Caco-2 (cell line): Measurements from ENCODE around the gene ADGRG1. TPM values are rescaled to one million over a fixed set of nuclear protein-coding genes. Genes with fewer than 3 reads are reported as not detected.

ENCODE experiments used
- BruUV-seq: library from RNA; stranded (reverse); fragments of 400-500 nt; replicated peaks from 2 replicates; lab custom pipeline; 2021; lab: Mats Ljungman, UMichigan
- CTCF ChIA-PET: fragments of 300-600 bp; sonication (Branson Sonifier 250); formaldehyde crosslinking; loops from one replicate; lab custom pipeline; 2022; ENCODE audit warnings: antibody characterized with exemption; lab: Charles Lee
- POLR2A ChIA-PET: fragments of 300-600 bp; sonication (Branson Sonifier 250); formaldehyde crosslinking; loops from one replicate; lab custom pipeline; 2022; ENCODE audit warnings: antibody characterized with exemption; lab: Charles Lee
- DNase-seq, 2 experiments: peaks; one replicate each; pipeline versions ENCODE4 v3.0.0 to v3.0.0-alpha.2; 2020 to 2022
- H3K27me3 ChIP-seq: replicated peaks from 2 replicates; pipeline ENCODE4 v1.6.0; 2011; ENCODE audit warnings: low read length; ENCODE audit not compliant: control insufficient read depth, insufficient read depth
- H3K36me3 ChIP-seq: 2 replicates; pipeline ENCODE4 v1.5.1; 2011; ENCODE audit warnings: low read length; ENCODE audit not compliant: control insufficient read depth, insufficient read depth
- H3K4me1 ChIP-seq: fragments of 250-450 bp; sonication (Bioruptor Pico); 2 replicates; pipeline ENCODE4 v1.5.1; 2020; ENCODE audit warnings: mild to moderate bottlenecking
- H3K4me3 ChIP-seq: 2 replicates; pipeline ENCODE4 v1.5.1; 2011; ENCODE audit warnings: low read depth, mild to moderate bottlenecking, control low read depth, low read length
- H3K9me3 ChIP-seq: fragments of 250-450 bp; sonication (Bioruptor Pico); 2 replicates; pipeline ENCODE4 v1.5.1; 2020; ENCODE audit warnings: mild to moderate bottlenecking, moderate library complexity
- H3K27ac Mint-ChIP-seq: one replicate; pipeline ENCODE4 v1.8.0; 2022; ENCODE audit warnings: mixed read lengths; ENCODE audit not compliant: unreplicated experiment
- H3K27me3 Mint-ChIP-seq: one replicate; pipeline ENCODE4 v1.8.0; 2022; ENCODE audit warnings: mixed read lengths; ENCODE audit not compliant: insufficient read depth, unreplicated experiment
- H3K36me3 Mint-ChIP-seq: one replicate; pipeline ENCODE4 v1.8.0; 2022; ENCODE audit warnings: mild to moderate bottlenecking, mixed read lengths; ENCODE audit not compliant: insufficient read depth, unreplicated experiment
- H3K4me1 Mint-ChIP-seq: one replicate; pipeline ENCODE4 v1.8.0; 2022; ENCODE audit warnings: low read depth, mixed read lengths; ENCODE audit not compliant: unreplicated experiment
- H3K4me3 Mint-ChIP-seq: one replicate; pipeline ENCODE4 v1.8.0; 2022; ENCODE audit warnings: mild to moderate bottlenecking, moderate library complexity, mixed read lengths; ENCODE audit not compliant: unreplicated experiment
- H3K9me3 Mint-ChIP-seq: one replicate; pipeline ENCODE4 v1.8.0; 2022; ENCODE audit warnings: mixed read lengths; ENCODE audit not compliant: unreplicated experiment
- intact Hi-C: fragments of 100-400 bp; cut with micrococcal nuclease; formaldehyde crosslinking; loops from one replicate; pipeline ENCODE4 v1.10.0; 2022; ENCODE audit not compliant: unreplicated experiment
- total RNA-seq: library from RNA; stranded (reverse); gene quantifications from 2 replicates; pipeline ENCODE4 v1.2.3, GENCODE V29; 2022
- TF ChIP-seq, protein P1 (sequence below), 2 experiments: fragments of 200-600 bp in 1 of 2; IDR thresholded peaks; 1 replicate in 1 of 2; 2 replicates in 1 of 2; pipeline versions ENCODE4 v1.5.1 to v1.8.0; 2011 to 2022; ENCODE audit warnings: antibody characterized with exemption in 1 of 2, control low read depth in 1 of 2, inconsistent platforms in 1 of 2, low read depth in 1 of 2, low read length in 1 of 2, mild to moderate bottlenecking in 1 of 2, moderate library complexity in 1 of 2; ENCODE audit not compliant: insufficient read depth in 1 of 2, severe bottlenecking in 1 of 2, unreplicated experiment in 1 of 2

ADGRG1 gene
- total RNA-seq, 1 experiment from 2014 or later = 195 TPM

DNA sequence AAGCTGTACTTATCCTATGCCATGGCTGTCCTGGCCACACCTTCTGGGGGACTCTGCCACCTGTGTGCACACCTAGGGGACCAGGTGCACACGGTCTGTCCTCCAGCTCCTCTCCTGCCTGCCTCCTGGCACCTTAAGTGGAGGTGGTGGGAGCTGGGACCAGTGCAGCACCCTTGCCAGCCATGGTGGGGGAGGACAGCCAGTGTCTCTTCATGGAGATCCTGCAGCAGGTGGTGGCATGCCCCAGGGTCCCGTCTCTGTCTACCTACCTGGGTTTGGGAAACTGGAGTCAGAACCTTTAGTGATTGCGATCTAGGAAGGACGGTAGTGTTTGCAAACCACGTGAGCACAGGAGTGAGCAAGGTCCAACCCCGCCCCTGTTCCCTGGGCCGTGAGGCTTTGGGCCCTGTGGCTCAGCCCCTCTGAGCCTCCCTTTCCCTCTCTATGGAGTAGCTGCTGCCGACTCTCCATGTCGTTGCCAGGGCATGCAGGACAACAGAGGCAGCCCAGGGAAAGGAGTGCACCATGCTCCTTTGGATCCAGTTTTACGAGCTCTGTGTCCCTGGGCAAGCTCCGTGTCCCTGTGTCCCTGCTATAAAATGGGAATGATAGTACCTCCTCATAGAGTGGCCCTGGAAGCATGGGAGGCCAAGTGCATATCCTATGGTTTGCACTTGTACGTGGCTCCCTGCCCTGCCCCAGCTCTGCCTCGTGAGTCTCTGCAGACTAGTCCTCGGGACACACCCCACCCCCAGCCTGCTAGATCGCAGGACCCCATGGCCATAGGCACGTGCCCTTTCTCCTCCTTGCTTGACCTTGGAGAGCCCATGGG is 7.1 kb downstream of the ADGRG1 start:
- Histone ChIP-seq H3K4me3 (0 out of 2 replicates have a peak overlapping the region, but pooled peaks have one; percentile 0), H3K4me1 (peaks cover 18% of the 10 kb centered on the region), H3K27me3 (no peaks in the 10 kb centered on the region), H3K36me3 (no peaks in the 10 kb centered on the region; the same call in 1 of the 2 replicates), H3K9me3 (no peaks in the 10 kb centered on the region)
- intact Hi-C loops = loop anchor here (1.0 to 2.0 kb wide), 2 partner anchors 15 to 35 kb away; no protein-coding TSS in a partner anchor
- Mint-ChIP-seq H3K9me3 (no peaks in the 10 kb centered on the region), H3K27me3 (no peaks in the 10 kb centered on the region), H3K36me3 (peaks cover 10% of the 10 kb centered on the region), H3K4me1 (peaks cover 11% of the 10 kb centered on the region), H3K27ac (peak overlapping the region; percentile 71), H3K4me3 (peak overlapping the region; percentile 39)
- TF ChIP-seq, protein P1, sequence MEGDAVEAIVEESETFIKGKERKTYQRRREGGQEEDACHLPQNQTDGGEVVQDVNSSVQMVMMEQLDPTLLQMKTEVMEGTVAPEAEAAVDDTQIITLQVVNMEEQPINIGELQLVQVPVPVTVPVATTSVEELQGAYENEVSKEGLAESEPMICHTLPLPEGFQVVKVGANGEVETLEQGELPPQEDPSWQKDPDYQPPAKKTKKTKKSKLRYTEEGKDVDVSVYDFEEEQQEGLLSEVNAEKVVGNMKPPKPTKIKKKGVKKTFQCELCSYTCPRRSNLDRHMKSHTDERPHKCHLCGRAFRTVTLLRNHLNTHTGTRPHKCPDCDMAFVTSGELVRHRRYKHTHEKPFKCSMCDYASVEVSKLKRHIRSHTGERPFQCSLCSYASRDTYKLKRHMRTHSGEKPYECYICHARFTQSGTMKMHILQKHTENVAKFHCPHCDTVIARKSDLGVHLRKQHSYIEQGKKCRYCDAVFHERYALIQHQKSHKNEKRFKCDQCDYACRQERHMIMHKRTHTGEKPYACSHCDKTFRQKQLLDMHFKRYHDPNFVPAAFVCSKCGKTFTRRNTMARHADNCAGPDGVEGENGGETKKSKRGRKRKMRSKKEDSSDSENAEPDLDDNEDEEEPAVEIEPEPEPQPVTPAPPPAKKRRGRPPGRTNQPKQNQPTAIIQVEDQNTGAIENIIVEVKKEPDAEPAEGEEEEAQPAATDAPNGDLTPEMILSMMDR (IDR thresholded peaks at IDR 0.05; ENCODE audit: insufficient read depth in 1 of 2, low read depth in 1 of 2, low read length in 1 of 2, severe bottlenecking in 1 of 2, unreplicated experiment in 1 of 2) = no peak
- no TSS peak for BruUV-seq
- ChIA-PET POLR2A (interaction anchor here (1.8 kb wide), 1 partner anchor 16 kb away, joined by 5 read pairs; no protein-coding TSS in a partner anchor), CTCF (interaction anchor here (0.6 to 2.8 kb wide), 7 partner anchors 16 to 60 kb away, joined by 3 to 11 read pairs (median 4); no protein-coding TSS in a partner anchor)
- peak; percentile 78 for DNase-seq

DNA sequence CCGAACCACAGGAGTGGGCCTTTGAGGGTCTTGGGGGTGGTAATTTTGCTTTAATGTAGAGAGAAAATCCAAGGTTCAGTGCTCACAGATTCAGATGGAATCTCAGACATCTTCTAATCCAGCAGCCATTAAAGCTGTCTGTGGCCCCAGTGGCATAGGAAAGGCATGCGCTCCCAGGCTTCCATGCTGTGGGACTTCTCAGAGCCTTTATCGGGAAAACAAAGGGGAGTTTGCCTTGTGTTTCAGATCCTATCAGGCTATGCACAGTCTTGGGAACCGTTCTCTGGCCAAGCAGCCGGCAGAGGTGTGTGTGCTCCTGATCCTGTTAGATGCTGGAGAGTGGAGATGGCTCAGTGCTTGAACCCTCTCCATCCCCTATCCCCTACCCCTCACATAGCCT is 7.8 kb downstream of the ADGRG1 start:
- Mint-ChIP-seq H3K9me3 (no peaks in the 10 kb centered on the region), H3K4me1 (peaks cover 11% of the 10 kb centered on the region), H3K27me3 (no peaks in the 10 kb centered on the region), H3K27ac (no peak overlapping the region), H3K36me3 (peaks cover 15% of the 10 kb centered on the region), H3K4me3 (no peak overlapping the region)
- no peak for DNase-seq
- intact Hi-C loops = no loop called here
- ChIA-PET CTCF (interaction anchor here (0.6 to 2.8 kb wide), 3 partner anchors 36 to 337 kb away, joined by 3 to 11 read pairs (median 8); no protein-coding TSS in a partner anchor), POLR2A (interaction anchor here (1.8 kb wide), 1 partner anchor 16 kb away, joined by 5 read pairs; no protein-coding TSS in a partner anchor)
- TF ChIP-seq, protein P1 (IDR thresholded peaks at IDR 0.05; ENCODE audit: insufficient read depth in 1 of 2, low read depth in 1 of 2, low read length in 1 of 2, severe bottlenecking in 1 of 2, unreplicated experiment in 1 of 2) = no peak
- BruUV-seq = no TSS peak
- H3K9me3 ChIP-seq = no peaks in the 10 kb centered on the region
- no peaks in the 10 kb centered on the region; the same call in 1 of the 2 replicates for H3K36me3 ChIP-seq
- no peaks in the 10 kb centered on the region for H3K27me3 ChIP-seq
- H3K4me3 ChIP-seq = no peak overlapping the region
- peaks cover 18% of the 10 kb centered on the region for H3K4me1 ChIP-seq

DNA sequence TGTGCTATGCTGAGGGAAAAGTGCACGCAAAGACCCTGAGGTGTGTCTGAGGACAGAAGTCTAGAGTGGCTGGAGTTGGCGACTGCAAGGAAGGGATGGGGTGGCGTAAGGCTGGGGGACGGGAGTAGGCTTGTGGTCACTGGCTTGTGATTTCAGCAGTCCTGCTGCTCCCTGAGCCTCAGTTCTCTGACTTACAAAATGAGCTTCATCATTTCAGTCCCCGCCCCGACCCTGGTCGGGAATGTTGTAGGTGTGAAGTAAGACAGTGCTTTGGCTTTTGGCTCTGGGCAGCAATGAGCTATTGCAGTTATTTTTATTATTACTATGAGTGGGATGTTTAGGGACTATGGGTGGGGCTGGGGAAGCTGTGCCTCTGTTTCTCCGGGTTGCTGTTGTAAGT is 8.6 kb downstream of the ADGRG1 start:
- Histone ChIP-seq H3K4me3 (no peak overlapping the region), H3K27me3 (no peaks in the 10 kb centered on the region), H3K36me3 (no peaks in the 10 kb centered on the region; the same call in 1 of the 2 replicates), H3K9me3 (no peaks in the 10 kb centered on the region), H3K4me1 (peaks cover 18% of the 10 kb centered on the region)
- Mint-ChIP-seq H3K4me1 (peaks cover 11% of the 10 kb centered on the region), H3K36me3 (peaks cover 19% of the 10 kb centered on the region), H3K9me3 (no peaks in the 10 kb centered on the region), H3K4me3 (no peak overlapping the region), H3K27me3 (no peaks in the 10 kb centered on the region), H3K27ac (no peak overlapping the region)
- POLR2A ChIA-PET = no interaction called here
- BruUV-seq = no TSS peak
- TF ChIP-seq, protein P1 (IDR thresholded peaks at IDR 0.05; ENCODE audit: insufficient read depth in 1 of 2, low read depth in 1 of 2, low read length in 1 of 2, severe bottlenecking in 1 of 2, unreplicated experiment in 1 of 2) = no peak
- intact Hi-C loops = no loop called here
- no peak for DNase-seq
- CTCF ChIA-PET = interaction anchor here (0.6 to 2.8 kb wide), 5 partner anchors 37 to 338 kb away, joined by 3 to 13 read pairs (median 4); partner anchors contain the start of gene KATNB1
